Stimulated activated CD8-positive, alpha-beta memory T cell treated with anti-CD3 and anti-CD28 coated beads, Interleukin-7, amount 100 ng/mL, for 1 hour (primary cell): ENCODE measurements around the gene PANK1.
A peak's percentile ranks its signal among the peaks of the same experiment; 100 is the strongest.

Experiments used
- DNase-seq, 2 donors: peaks; one replicate each; pipeline ENCODE4 v3.0.0-alpha.2; 2020; ENCODE audit warnings: low read depth in 2 of 2

PANK1 gene

GRCh38 chr10:89644967-89645741 is at the start of gene PANK1:
Gene PANK1, minus strand, starts transcription at chr10:89645242. Its CDS starts 351 bp downstream, at chr10:89644891.
- peak in 1 of 2 donors; percentile 28 for DNase-seq

GRCh38 chr10:89693176-89693575 is 48.1 kb upstream of the PANK1 start:
- DNase-seq = no peak

- no peak for DNase-seq
Measured at GRCh38 chr10:89692416-89692815, 47.4 kb upstream of the PANK1 start.

GRCh38 chr10:89690027-89690426 is 45.0 kb upstream of the PANK1 start:
- no peak for DNase-seq

- DNase-seq = no peak
Measured at GRCh38 chr10:89685936-89686335, 40.9 kb upstream of the PANK1 start.

- no peak for DNase-seq
Measured at GRCh38 chr10:89684604-89685003, 39.6 kb upstream of the PANK1 start.

GRCh38 chr10:89683883-89684282 is 38.8 kb upstream of the PANK1 start:
- no peak for DNase-seq

GRCh38 chr10:89679986-89680385 is 34.9 kb upstream of the PANK1 start:
- no peak for DNase-seq

GRCh38 chr10:89677341-89677740 is 32.3 kb upstream of the PANK1 start:
- DNase-seq = no peak

- no peak for DNase-seq
Measured at GRCh38 chr10:89670926-89671325, 25.9 kb upstream of the PANK1 start.

- DNase-seq = no peak
Measured at GRCh38 chr10:89669985-89670384, 24.9 kb upstream of the PANK1 start.

- DNase-seq = no peak
Measured at GRCh38 chr10:89668386-89669071, 23.5 kb upstream of the PANK1 start.

GRCh38 chr10:89666138-89666537 is 21.1 kb upstream of the PANK1 start:
- no peak for DNase-seq

GRCh38 chr10:89665302-89665701 is 20.3 kb upstream of the PANK1 start:
- no peak for DNase-seq

- no peak for DNase-seq
Measured at GRCh38 chr10:89664203-89664602, 19.2 kb upstream of the PANK1 start.

GRCh38 chr10:89663144-89663543 is 18.1 kb upstream of the PANK1 start:
- DNase-seq = no peak

- no peak for DNase-seq
Measured at GRCh38 chr10:89662596-89662995, 17.6 kb upstream of the PANK1 start.

- no peak for DNase-seq
Measured at GRCh38 chr10:89659143-89660131, 14.4 kb upstream of the PANK1 start.

- no peak for DNase-seq
Measured at GRCh38 chr10:89657302-89657701, 12.3 kb upstream of the PANK1 start.

- DNase-seq = no peak
Measured at GRCh38 chr10:89655722-89656121, 10.7 kb upstream of the PANK1 start.

GRCh38 chr10:89653410-89653869 is 8.4 kb upstream of the PANK1 start:
- no peak for DNase-seq

- no peak for DNase-seq
Measured at GRCh38 chr10:89652806-89653370, 7.8 kb upstream of the PANK1 start.
